GM13976 (cell line): Measurements from ENCODE around the gene EEIG1.

Source experiments
- DNase-seq: peaks from one replicate; pipeline ENCODE4 v3.0.0; 2012; ENCODE audit warnings: low spot score
- in situ Hi-C: fragments of 300-500 bp; cut with MboI; formaldehyde crosslinking; loops from one replicate; pipeline ENCODE4 v1.12.0; 2022; ENCODE audit warnings: low sequenced_read_pairs, mixed read lengths, inconsistent platforms; ENCODE audit not compliant: unreplicated experiment
- TF ChIP-seq, protein P1 (sequence below): IDR thresholded peaks from 2 replicates; pipeline ENCODE4 v1.5.1; 2012; ENCODE audit warnings: borderline replicate concordance, mild to moderate bottlenecking; ENCODE audit not compliant: insufficient read depth; ENCODE audit errors: extremely low read depth, missing control alignments, control extremely low read depth

Gene EEIG1

GRCh38 chr9:127990554-127990953 is 9.8 kb upstream of the EEIG1 start:
- in situ Hi-C loops = no loop called here
- DNase-seq = no peak
- TF ChIP-seq, protein P1, sequence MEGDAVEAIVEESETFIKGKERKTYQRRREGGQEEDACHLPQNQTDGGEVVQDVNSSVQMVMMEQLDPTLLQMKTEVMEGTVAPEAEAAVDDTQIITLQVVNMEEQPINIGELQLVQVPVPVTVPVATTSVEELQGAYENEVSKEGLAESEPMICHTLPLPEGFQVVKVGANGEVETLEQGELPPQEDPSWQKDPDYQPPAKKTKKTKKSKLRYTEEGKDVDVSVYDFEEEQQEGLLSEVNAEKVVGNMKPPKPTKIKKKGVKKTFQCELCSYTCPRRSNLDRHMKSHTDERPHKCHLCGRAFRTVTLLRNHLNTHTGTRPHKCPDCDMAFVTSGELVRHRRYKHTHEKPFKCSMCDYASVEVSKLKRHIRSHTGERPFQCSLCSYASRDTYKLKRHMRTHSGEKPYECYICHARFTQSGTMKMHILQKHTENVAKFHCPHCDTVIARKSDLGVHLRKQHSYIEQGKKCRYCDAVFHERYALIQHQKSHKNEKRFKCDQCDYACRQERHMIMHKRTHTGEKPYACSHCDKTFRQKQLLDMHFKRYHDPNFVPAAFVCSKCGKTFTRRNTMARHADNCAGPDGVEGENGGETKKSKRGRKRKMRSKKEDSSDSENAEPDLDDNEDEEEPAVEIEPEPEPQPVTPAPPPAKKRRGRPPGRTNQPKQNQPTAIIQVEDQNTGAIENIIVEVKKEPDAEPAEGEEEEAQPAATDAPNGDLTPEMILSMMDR = no peak

- in situ Hi-C loops = no loop called here
- TF ChIP-seq, protein P1 = no peak
- no peak for DNase-seq
These were observed 8.3 kb upstream of the EEIG1 start for GRCh38 chr9:127989094-127989493.

- TF ChIP-seq, protein P1 = no peak
- DNase-seq = no peak
- in situ Hi-C loops = no loop called here
These were observed 6.4 kb upstream of the EEIG1 start for GRCh38 chr9:127987103-127987614.

- no peak for DNase-seq
- TF ChIP-seq, protein P1 = no peak
- in situ Hi-C loops = no loop called here
These were observed 4.2 kb upstream of the EEIG1 start for GRCh38 chr9:127985011-127985410.

DNA sequence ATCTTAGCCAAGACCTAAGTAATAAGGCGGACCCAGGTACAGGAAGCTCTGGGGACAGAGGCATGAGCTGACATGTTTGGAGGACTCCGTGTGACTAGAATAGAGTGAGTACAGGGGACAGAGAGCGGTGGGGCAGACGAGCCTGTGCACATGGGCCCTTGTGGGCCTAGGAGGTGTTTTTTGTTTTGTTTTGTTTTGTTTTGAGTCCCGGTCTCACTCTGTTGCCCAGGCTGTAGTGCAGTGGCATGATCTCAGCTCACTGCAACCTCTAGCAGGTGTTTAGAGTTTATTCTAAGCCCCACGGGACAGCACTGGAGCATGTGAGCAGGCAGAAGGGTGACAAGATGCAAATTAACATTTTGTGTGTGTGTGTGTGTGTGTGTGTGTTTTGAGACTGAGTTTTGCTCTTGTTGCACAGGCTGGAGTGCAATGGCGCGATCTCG is 3.1 kb upstream of the EEIG1 start:
- TF ChIP-seq, protein P1 = no peak
- no peak for DNase-seq
- in situ Hi-C loops = no loop called here

- no peak for DNase-seq
- TF ChIP-seq, protein P1 = no peak
- in situ Hi-C loops = no loop called here
These were observed 2.1 kb upstream of the EEIG1 start for GRCh38 chr9:127982912-127983311.

GRCh38 chr9:127981559-127982121 is 851 bp upstream of the EEIG1 start:
- TF ChIP-seq, protein P1 = no peak
- in situ Hi-C loops = no loop called here
- DNase-seq = no peak
